ENCODE data around the gene WDR82.

Gene WDR82

DNA sequence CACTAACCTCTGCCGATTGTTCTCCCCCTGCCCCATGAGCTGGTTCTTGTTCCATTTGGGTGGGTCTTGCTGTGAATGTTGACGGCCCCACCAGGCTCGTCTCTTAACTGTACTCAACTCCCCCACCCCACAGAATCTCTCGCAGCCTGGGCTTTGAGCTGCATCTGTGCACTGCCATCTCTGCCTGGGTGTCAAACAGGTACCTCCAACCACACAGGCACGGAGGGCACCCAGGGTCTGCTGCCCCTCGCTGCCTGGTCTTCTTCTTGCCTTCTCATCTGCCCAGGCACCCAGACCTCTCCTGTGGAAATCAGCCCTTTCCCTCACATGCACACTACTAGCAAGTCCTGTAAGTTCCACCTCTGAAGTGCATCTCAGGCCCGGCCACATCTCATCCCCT lies 63.1 kb downstream of the WDR82 start:
- Histone ChIP-seq H3K36me3 (ENCODE audit: control insufficient read depth, low read length) (peaks cover 86% of the 10 kb centered on the region), H3K27me3 (ENCODE audit: control insufficient read depth, low read length) (no peaks in the 10 kb centered on the region), H3K9me2 (replicated peaks; ENCODE audit: control insufficient read depth, low read length) (no peaks in the 10 kb centered on the region), H3K4me1 (ENCODE audit: control insufficient read depth, low read length) (peaks cover 9% of the 10 kb centered on the region), H3K27ac (ENCODE audit: low read depth, low read length) (no peak overlapping the region), H3K4me2 (ENCODE audit: low read length) (no peak overlapping the region), H4K20me1 (ENCODE audit: control insufficient read depth, insufficient read depth, low read depth, low read length) (no peaks in the 10 kb centered on the region), H3K4me3 (ENCODE audit: low read length) (no peak overlapping the region), H3K79me2 (ENCODE audit: control insufficient read depth, low read length) (peaks cover 17% of the 10 kb centered on the region), H3K9me3 (ENCODE audit: control insufficient read depth, insufficient read depth, low read length) (no peaks in the 10 kb centered on the region), H3F3A (ENCODE audit: control insufficient read depth, insufficient read depth) (peaks cover 15% of the 10 kb centered on the region)
- TF ChIP-seq EZH2phosphoT487 (IDR thresholded peaks at IDR 0.05; ENCODE audit: borderline replicate concordance, low read length) = no peak
- TF ChIP-seq, protein P1, sequence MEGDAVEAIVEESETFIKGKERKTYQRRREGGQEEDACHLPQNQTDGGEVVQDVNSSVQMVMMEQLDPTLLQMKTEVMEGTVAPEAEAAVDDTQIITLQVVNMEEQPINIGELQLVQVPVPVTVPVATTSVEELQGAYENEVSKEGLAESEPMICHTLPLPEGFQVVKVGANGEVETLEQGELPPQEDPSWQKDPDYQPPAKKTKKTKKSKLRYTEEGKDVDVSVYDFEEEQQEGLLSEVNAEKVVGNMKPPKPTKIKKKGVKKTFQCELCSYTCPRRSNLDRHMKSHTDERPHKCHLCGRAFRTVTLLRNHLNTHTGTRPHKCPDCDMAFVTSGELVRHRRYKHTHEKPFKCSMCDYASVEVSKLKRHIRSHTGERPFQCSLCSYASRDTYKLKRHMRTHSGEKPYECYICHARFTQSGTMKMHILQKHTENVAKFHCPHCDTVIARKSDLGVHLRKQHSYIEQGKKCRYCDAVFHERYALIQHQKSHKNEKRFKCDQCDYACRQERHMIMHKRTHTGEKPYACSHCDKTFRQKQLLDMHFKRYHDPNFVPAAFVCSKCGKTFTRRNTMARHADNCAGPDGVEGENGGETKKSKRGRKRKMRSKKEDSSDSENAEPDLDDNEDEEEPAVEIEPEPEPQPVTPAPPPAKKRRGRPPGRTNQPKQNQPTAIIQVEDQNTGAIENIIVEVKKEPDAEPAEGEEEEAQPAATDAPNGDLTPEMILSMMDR (IDR thresholded peaks at IDR 0.05; ENCODE audit: low read depth, low read length, poor library complexity, severe bottlenecking) = no peak

DNA sequence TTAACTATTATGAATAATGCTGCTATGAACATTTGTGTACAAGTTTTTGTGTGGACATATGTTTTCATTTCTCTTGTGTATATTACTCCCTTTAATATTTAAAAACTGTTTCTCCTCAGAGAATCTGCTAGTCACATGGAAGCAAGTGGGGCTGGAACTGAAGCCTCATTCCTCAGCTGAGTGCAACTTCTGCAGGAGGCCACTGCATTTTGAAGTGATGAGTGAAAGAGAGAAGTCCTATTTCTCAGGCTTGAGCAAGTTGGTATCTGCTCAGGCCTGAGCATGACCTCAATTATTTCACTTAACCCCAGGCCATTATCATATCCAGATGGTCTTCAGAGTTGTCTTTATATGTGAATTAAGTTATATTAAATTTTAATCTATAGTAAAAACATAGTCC lies 64.5 kb downstream of the WDR82 start:
- H4K20me1 ChIP-seq (ENCODE audit: control insufficient read depth, insufficient read depth, low read depth, low read length) = no peaks in the 10 kb centered on the region
- H3F3A ChIP-seq (ENCODE audit: control insufficient read depth, insufficient read depth) = peaks cover 15% of the 10 kb centered on the region
- H3K9me3 ChIP-seq (ENCODE audit: control insufficient read depth, insufficient read depth, low read length) = no peaks in the 10 kb centered on the region
- no peak overlapping the region for H3K27ac ChIP-seq (ENCODE audit: low read depth, low read length)
- no peaks in the 10 kb centered on the region for H3K9me2 ChIP-seq (replicated peaks; ENCODE audit: control insufficient read depth, low read length)
- no peak overlapping the region for H3K4me2 ChIP-seq (ENCODE audit: low read length)
- TF ChIP-seq EZH2phosphoT487 (IDR thresholded peaks at IDR 0.05; ENCODE audit: borderline replicate concordance, low read length) = no peak
- TF ChIP-seq, protein P1 (IDR thresholded peaks at IDR 0.05; ENCODE audit: low read depth, low read length, poor library complexity, severe bottlenecking) = no peak
- peaks cover 4% of the 10 kb centered on the region for H3K4me1 ChIP-seq (ENCODE audit: control insufficient read depth, low read length)
- H3K4me3 ChIP-seq (ENCODE audit: low read length) = no peak overlapping the region
- peaks cover 85% of the 10 kb centered on the region for H3K36me3 ChIP-seq (ENCODE audit: control insufficient read depth, low read length)
- peaks cover 3% of the 10 kb centered on the region for H3K79me2 ChIP-seq (ENCODE audit: control insufficient read depth, low read length)
- H3K27me3 ChIP-seq (ENCODE audit: control insufficient read depth, low read length) = no peaks in the 10 kb centered on the region

DNA sequence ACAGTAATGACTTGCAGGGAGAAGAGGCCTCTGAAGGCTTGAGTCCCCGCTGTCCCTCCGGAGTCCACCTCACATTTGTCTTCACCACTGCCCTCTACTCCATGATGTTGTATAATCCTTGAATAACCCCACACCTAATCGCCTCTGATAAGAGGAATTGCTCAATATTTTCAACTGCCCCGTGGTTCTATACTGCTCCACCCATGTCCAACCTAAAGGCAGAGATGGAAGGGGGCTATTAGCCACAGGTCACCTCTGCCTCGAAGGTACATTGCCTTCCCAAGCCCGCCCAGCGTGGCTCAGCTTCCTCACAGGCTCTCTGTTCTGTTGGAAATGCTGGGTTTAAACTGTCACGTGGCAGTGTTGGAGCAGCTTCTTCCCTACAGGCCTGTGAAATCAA lies 65.4 kb downstream of the WDR82 start:
- H3K4me2 ChIP-seq (ENCODE audit: low read length) = no peak overlapping the region
- H3K27ac ChIP-seq (ENCODE audit: low read depth, low read length) = no peak overlapping the region
- H3K9me2 ChIP-seq (replicated peaks; ENCODE audit: control insufficient read depth, low read length) = no peaks in the 10 kb centered on the region
- H4K20me1 ChIP-seq (ENCODE audit: control insufficient read depth, insufficient read depth, low read depth, low read length) = no peaks in the 10 kb centered on the region
- H3K4me3 ChIP-seq (ENCODE audit: low read length) = no peak overlapping the region
- no peaks in the 10 kb centered on the region for H3K9me3 ChIP-seq (ENCODE audit: control insufficient read depth, insufficient read depth, low read length)
- no peaks in the 10 kb centered on the region for H3K79me2 ChIP-seq (ENCODE audit: control insufficient read depth, low read length)
- peaks cover 4% of the 10 kb centered on the region for H3K4me1 ChIP-seq (ENCODE audit: control insufficient read depth, low read length)
- peaks cover 86% of the 10 kb centered on the region for H3K36me3 ChIP-seq (ENCODE audit: control insufficient read depth, low read length)
- TF ChIP-seq, protein P1 (IDR thresholded peaks at IDR 0.05; ENCODE audit: low read depth, low read length, poor library complexity, severe bottlenecking) = no peak
- no peak for TF ChIP-seq EZH2phosphoT487 (IDR thresholded peaks at IDR 0.05; ENCODE audit: borderline replicate concordance, low read length)
- peaks cover 15% of the 10 kb centered on the region for H3F3A ChIP-seq (ENCODE audit: control insufficient read depth, insufficient read depth)
- no peaks in the 10 kb centered on the region for H3K27me3 ChIP-seq (ENCODE audit: control insufficient read depth, low read length)
